Measurements from ENCODE around the gene LRRC71. TPM values are rescaled to one million over a fixed set of nuclear protein-coding genes. Genes with fewer than 3 reads are reported as not detected.

LRRC71 gene
- total RNA-seq, 1 donor from 2014 or later: not detected

DNA sequence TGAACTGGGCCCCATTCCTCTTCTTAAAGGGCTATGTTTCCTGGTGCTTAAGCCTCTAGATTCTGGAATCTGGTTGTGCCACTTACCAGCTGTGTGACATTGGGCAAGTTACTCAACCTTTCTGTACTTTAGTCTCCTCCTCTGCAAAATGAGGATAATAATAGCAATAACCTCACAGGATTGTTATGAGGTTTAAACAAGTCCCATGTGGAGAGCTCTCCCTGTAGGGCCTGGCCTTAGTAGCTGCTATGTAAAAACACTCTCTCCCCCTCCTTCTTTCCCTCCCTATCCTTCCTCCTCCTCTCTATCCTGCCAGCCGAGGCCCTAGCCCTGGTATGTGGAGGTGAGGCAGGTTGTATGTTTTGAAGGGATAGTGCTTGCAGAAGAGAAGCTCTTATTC, 35.1 kb upstream of the LRRC71 start:
- Histone ChIP-seq H3K4me1 (no peaks in the 10 kb centered on the region), H3K36me3 (no peaks in the 10 kb centered on the region), H3K27me3 (no peaks in the 10 kb centered on the region), H3K9me3 (no peaks in the 10 kb centered on the region), H3K4me3 (no peak overlapping the region), H3K27ac (no peak overlapping the region)
- no peak for DNase-seq (ENCODE audit: extremely low spot score in 2 of 2)
- intact Hi-C loops (cut with DNase I): no loop called here
- TF ChIP-seq POLR2AphosphoS5 (IDR thresholded peaks at IDR 0.05; ENCODE audit: insufficient read depth in 1 of 2, low read depth in 1 of 2): no peak
- TF ChIP-seq, protein P1, sequence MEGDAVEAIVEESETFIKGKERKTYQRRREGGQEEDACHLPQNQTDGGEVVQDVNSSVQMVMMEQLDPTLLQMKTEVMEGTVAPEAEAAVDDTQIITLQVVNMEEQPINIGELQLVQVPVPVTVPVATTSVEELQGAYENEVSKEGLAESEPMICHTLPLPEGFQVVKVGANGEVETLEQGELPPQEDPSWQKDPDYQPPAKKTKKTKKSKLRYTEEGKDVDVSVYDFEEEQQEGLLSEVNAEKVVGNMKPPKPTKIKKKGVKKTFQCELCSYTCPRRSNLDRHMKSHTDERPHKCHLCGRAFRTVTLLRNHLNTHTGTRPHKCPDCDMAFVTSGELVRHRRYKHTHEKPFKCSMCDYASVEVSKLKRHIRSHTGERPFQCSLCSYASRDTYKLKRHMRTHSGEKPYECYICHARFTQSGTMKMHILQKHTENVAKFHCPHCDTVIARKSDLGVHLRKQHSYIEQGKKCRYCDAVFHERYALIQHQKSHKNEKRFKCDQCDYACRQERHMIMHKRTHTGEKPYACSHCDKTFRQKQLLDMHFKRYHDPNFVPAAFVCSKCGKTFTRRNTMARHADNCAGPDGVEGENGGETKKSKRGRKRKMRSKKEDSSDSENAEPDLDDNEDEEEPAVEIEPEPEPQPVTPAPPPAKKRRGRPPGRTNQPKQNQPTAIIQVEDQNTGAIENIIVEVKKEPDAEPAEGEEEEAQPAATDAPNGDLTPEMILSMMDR (IDR thresholded peaks at IDR 0.05): no peak

DNA sequence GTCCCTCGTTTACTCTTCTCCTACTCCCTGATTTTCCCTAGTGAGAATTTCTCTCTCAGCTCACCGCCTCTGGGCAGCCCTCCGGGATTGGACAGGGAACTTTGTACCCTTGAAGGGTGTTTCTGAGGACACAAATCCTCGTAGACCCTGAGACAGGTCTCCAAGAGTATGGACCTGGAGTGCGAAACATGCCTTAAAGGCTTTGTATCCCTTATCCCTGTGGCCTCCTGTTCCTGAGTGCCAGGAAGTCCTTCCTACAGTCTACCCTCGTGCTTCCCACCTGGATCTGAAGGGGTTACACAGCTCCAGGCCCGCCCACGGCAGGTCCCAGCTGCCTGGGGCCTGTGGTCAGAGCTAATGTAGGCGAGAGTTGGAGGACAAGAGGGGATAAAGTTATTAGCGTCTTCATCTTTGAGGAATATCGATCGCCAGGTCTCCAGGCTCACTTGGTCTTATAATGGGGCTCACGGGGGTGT, 34.5 kb upstream of the LRRC71 start:
- H3K27me3 ChIP-seq: no peaks in the 10 kb centered on the region
- intact Hi-C loops (cut with DNase I): no loop called here
- H3K27ac ChIP-seq: no peak overlapping the region

DNA sequence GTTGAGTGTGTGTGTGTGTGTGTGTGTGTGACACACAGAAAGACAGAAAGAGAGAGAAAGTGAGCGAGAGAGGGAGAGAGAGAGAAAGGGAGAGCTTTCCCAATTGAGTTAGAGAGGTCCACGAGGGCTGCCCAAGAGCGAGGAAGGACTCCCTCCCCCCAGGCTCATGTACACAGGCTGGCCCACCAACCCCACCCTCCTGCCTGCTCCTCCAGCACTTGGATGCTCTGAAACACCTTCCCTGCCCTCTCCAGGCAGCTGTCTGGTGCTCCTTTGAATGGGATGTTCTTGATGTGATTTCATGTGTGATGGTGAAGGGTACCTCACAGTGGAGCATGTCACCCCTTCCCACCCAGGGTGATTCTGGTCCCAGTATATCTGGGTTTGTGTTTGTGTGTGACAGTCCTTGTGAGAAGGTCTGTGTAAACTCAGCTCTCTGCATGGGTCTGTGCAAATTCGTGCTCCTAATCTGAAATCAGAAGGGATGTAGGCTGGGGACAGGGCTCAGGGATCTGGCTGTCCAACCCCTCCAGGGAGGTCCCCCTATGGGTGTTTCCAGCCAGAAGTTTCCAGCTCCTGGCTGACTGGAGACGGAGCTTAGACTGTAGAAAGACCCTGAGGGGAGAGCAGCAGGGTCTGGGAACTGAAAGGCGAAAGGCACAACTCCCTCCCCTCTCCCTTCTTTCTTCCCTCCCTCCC, 33.7 kb upstream of the LRRC71 start:
- no peaks in the 10 kb centered on the region for H3K4me1 ChIP-seq
- DNase-seq (ENCODE audit: extremely low spot score in 2 of 2): no peak
- no peak overlapping the region for H3K4me3 ChIP-seq
- intact Hi-C loops (cut with DNase I): no loop called here
- no peaks in the 10 kb centered on the region for H3K36me3 ChIP-seq
- TF ChIP-seq, protein P1 (IDR thresholded peaks at IDR 0.05): no peak
- TF ChIP-seq POLR2AphosphoS5 (IDR thresholded peaks at IDR 0.05; ENCODE audit: insufficient read depth in 1 of 2, low read depth in 1 of 2) (no peak), POLR2A (IDR thresholded peaks at IDR 0.05) (no peak)
- no peaks in the 10 kb centered on the region for H3K9me3 ChIP-seq
- no peak overlapping the region for H3K27ac ChIP-seq
- H3K27me3 ChIP-seq: no peaks in the 10 kb centered on the region

More for the DNA sequence above, 34.5 kb upstream of the LRRC71 start:
- Histone ChIP-seq H3K4me1 (no peaks in the 10 kb centered on the region), H3K4me3 (no peak overlapping the region), H3K9me3 (no peaks in the 10 kb centered on the region), H3K36me3 (no peaks in the 10 kb centered on the region)
- DNase-seq (ENCODE audit: extremely low spot score in 2 of 2): no peak
- TF ChIP-seq POLR2AphosphoS5 (IDR thresholded peaks at IDR 0.05; ENCODE audit: insufficient read depth in 1 of 2, low read depth in 1 of 2) (no peak), POLR2A (IDR thresholded peaks at IDR 0.05) (no peak)
- TF ChIP-seq, protein P1 (IDR thresholded peaks at IDR 0.05): no peak

DNA sequence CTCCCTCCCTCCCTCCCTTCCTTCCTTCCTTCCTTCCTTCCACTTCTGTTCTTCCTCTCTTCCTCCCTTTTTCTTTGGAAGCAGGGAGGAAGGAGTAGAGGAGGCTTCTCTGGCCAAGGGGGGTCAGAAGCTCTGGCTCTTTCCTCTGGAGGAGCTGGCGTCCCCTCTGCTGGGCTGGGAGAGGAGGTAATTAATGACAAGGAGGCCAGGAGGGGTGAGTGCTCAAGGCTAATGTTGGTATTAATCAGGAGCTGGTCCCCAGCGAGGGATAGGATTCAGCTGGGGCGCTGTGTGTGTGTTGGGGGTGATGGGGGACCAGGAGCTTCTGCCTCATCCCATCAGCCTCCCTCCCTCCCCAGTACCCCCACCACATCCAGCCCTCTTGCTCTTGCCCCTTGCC, 33.1 kb upstream of the LRRC71 start:
- TF ChIP-seq, protein P1 (IDR thresholded peaks at IDR 0.05): no peak
- no peak for TF ChIP-seq POLR2AphosphoS5 (IDR thresholded peaks at IDR 0.05; ENCODE audit: insufficient read depth in 1 of 2, low read depth in 1 of 2)
- TF ChIP-seq POLR2A (IDR thresholded peaks at IDR 0.05): no peak
- H3K27ac ChIP-seq: no peak overlapping the region
- intact Hi-C loops (cut with DNase I): no loop called here
- no peaks in the 10 kb centered on the region for H3K9me3 ChIP-seq
- no peak for DNase-seq (ENCODE audit: extremely low spot score in 2 of 2)
- no peaks in the 10 kb centered on the region for H3K4me1 ChIP-seq
- H3K4me3 ChIP-seq: no peak overlapping the region
- no peaks in the 10 kb centered on the region for H3K27me3 ChIP-seq
- no peaks in the 10 kb centered on the region for H3K36me3 ChIP-seq

DNA sequence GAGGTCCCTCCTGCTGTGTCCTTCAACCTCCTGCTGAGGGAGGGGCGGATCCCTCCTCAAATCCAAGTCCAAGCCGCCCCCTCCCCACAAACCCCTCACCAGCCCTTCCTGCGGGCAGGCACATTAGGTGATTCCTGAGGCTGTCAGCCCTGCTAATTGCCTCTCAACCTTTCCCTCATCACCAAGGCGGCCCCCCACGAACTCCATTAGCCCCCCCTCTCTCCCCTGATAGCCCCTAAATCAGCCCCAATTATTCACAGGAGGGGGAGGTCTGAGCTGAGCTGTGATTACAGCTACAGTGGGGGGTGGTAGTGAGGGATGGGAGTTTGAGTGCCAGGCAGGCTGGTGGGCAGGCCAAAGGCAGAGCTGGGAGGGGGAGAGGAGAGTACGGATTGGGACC, 32.7 kb upstream of the LRRC71 start:
- intact Hi-C loops (cut with DNase I): no loop called here
- TF ChIP-seq, protein P1 (IDR thresholded peaks at IDR 0.05): no peak
- TF ChIP-seq POLR2AphosphoS5 (IDR thresholded peaks at IDR 0.05; ENCODE audit: insufficient read depth in 1 of 2, low read depth in 1 of 2) (no peak), POLR2A (IDR thresholded peaks at IDR 0.05) (no peak)
- H3K27me3 ChIP-seq: no peaks in the 10 kb centered on the region

More for the DNA sequence above, 32.7 kb upstream of the LRRC71 start:
- Histone ChIP-seq H3K4me1 (peaks cover 3% of the 10 kb centered on the region), H3K36me3 (no peaks in the 10 kb centered on the region), H3K27ac (no peak overlapping the region), H3K9me3 (no peaks in the 10 kb centered on the region), H3K4me3 (no peak overlapping the region)
- no peak for DNase-seq (ENCODE audit: extremely low spot score in 2 of 2)
